ENCODE results near the gene ARGLU1.

ARGLU1 gene

DNA sequence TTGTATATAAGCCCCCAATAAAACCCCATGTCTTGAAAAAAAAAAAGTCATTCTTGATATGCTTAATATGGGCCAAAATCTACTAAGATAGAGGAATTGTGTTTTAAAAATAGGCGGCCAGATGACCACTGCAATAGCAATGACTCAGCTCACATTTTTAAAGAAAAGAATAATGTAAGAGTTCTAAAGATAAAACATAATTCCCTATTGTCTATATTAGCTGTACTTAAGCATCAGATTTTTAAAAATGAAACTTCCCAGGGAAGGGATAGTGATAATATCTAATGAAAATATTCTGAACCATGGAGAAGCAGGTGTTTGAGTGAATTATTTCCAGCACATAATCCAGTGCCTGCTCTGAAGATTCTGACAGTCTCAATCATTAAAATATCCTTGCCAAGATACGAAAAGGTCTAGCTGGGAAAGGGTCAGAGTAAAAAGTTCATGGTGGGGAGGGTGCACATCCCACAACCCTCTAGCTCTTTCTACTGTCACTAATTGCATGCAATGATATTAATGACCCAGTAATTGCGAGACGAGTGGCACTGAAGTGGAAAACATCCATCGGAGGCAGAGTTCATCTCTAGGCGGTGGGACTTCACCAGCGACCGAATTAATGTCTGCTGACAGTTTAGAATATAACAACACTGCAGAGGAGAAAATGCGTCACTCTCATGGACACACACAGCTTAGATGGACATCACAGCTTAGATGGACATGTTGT lies 64.0 kb downstream of the ARGLU1 start:
- DNase-seq = no peak

DNA sequence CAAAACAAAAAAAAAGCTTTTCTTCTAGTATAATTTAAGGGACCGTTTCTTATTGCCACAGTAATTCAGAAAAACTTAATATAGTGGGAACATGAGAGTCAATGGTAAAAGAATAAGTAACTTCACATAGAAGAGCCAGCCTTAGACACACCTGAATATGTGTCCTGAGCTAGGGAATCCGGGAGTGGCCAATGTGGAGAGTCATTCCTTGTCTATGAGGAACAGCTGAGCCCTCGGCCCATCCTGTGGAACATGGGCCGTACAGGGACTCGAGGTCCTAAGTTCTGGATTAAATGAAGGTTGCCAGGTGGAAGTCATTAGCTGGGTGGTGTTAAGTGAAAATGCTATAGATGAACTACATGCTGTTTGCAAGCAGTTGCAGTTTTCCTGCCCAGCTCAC lies 64.7 kb downstream of the ARGLU1 start:
- no peak for DNase-seq

DNA sequence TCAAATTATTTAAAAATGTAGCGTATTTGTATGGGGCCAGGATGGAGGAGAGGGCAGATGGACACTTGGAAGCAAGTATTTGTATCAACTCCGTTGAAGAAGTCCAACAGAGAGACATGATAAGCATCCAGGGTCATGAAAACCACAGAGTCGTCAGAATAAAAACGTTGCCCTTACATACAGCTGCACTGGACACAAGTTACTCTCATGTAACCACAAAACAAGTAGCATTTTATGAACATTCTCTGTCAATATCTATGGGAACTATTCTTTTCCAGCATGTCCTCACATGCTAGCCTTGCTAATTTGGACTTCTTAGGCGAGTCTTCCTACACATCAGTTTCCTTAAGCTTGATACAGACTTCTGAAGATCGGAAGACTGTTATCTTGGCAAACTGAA lies 67.5 kb downstream of the ARGLU1 start:
- DNase-seq = no peak

DNA sequence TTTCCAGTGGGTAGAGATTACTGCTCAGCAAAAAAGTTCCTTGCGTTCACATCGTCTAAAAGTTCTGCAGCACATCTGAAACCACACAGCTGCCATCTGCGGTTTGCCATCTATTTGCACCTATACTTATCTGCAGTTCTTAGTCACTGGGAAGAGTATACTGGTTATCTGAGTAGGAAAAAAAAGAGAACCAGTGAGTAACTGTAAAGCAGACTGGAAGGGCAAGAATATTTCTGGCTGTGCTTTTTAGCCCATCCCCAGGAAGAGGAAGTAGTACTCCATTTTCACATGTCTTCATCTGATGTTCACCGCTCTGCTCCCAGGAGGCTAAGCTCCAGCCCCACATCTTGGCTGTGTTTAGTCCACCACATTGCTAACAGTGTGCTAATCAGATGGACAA lies 68.0 kb downstream of the ARGLU1 start:
- peak in 1 of 51 donors; percentile 46 for DNase-seq

- DNase-seq = no peak
Measured at GRCh38 chr13:106499113-106499512, 68.8 kb downstream of the ARGLU1 start.

GRCh38 chr13:106498571-106498970 lies 69.4 kb downstream of the ARGLU1 start:
- DNase-seq = peak in 6 of 51 donors; percentile 12 to 76 (median 20)

DNA sequence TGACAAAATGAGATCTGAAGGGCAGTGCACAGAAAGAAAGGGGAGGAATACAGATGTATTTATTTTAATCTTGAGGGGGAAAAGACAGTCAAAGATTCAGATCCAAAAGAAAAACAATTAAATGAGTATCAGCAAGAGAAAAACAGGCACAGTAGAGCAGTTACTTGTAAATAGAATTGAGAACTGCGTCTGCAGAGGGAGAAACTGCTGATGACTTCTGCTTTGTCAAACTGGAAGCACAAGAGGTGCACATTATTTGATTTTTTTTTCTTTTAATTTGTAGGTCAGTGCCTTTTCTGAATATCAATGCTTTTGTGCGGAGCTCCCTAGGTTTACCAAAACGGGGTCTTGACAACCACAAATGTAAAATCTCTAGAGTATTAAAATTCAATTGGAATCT lies 69.8 kb downstream of the ARGLU1 start:
- peak in 1 of 51 donors; percentile 72 for DNase-seq

DNA sequence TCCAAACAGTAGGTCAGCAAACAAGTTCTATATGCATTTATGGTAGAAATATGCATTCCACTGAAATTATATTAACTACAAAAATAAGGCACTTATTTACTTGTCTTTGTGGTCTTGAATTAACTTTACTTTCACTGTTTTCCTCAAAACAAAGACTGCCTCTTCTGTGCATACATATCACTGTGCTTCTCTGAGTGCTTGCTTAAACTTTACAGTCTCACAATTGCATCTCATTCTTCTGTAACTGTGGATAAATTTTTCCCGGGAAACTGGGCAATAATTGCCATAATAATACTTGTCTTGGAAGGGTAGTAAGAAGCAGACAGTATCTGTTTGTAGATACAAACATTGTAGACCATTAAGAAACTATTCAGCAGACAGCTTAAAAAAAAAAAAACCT lies 70.9 kb downstream of the ARGLU1 start:
- DNase-seq = no peak

- DNase-seq = peak in 1 of 51 donors; percentile 17
Measured at GRCh38 chr13:106496072-106496997, 71.6 kb downstream of the ARGLU1 start.

GRCh38 chr13:106494936-106495335 lies 73.0 kb downstream of the ARGLU1 start:
- no peak for DNase-seq

- DNase-seq = no peak
Measured at GRCh38 chr13:106494506-106494905, 73.4 kb downstream of the ARGLU1 start.

- DNase-seq = peak in 6 of 51 donors; percentile 9 to 21 (median 18)
Measured at GRCh38 chr13:106493533-106494220, 74.3 kb downstream of the ARGLU1 start.

- no peak for DNase-seq
Measured at GRCh38 chr13:106492588-106493475, 75.1 kb downstream of the ARGLU1 start.

DNA sequence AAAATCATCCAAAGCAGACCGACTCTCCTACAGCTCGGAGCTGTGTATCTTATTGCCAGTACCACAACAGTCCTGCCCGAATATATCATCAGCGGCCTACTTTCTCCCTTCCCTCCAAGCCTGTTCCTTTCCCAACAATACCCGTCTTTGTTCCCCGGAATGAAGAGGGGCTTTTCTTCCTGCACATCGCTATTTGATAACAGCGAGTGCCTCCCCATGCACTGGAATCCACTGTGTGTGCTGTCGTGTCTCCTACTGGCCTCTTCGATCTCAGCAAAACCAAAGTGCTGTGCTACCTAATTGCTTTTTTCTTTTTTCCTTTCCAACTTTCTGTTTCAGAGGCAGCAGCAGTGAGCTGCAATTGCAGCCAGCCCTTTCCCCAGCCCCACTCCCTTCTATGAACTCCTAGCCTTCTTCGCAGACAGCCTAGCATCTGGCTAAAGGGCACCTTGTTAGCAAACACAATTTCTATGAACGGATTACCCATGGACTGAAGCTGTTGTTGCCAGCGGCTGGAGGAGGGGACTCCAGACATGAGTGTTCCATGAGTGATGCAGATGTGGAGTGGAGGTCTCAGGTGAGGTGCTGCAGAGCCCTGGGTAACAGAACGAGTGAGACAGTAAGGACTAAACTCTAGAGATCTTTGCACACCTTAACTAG lies 75.9 kb downstream of the ARGLU1 start:
- DNase-seq = peak in 42 of 51 donors; percentile 3 to 90 (median 40)
